Heart right ventricle (tissue), 16 donors: Measurements from ENCODE around the gene OSBPL8. TPM values are rescaled to one million over a fixed set of nuclear protein-coding genes. Genes with fewer than 3 reads are reported as not detected.

ENCODE experiments used
- ATAC-seq, 8 donors: fragments of 200-7000 bp; cut with Tn5 transposase; one replicate each; pipeline ENCODE4 v1.9.1; 2020; ENCODE audit warnings: mild to moderate bottlenecking in 8 of 8, moderate library complexity in 8 of 8, moderate number of reproducible peaks in 1 of 8
- DNase-seq, 2 donors: peaks; one replicate each; pipeline ENCODE4 v3.0.0-alpha.2; 2020
- H3K27ac ChIP-seq, 10 donors: fragments of 200-600 bp; sonication (generic) in 2 of 10; one replicate each; pipeline versions ENCODE4 v1.5.0 to v1.8.0; 2020 to 2022; ENCODE audit warnings: mild to moderate bottlenecking in 3 of 10
- H3K27me3 ChIP-seq, 7 donors: fragments of 200-600 bp; one replicate each; pipeline ENCODE4 v1.8.0; 2021 to 2022; ENCODE audit warnings: mild to moderate bottlenecking in 2 of 7
- H3K36me3 ChIP-seq, 9 donors: fragments of 200-600 bp; sonication (generic) in 1 of 9; one replicate each; pipeline versions ENCODE4 v1.5.0 to v1.8.0; 2020 to 2022; ENCODE audit warnings: mild to moderate bottlenecking in 2 of 9
- H3K4me1 ChIP-seq, 9 donors: fragments of 200-600 bp; sonication (generic) in 1 of 9; one replicate each; pipeline versions ENCODE4 v1.5.0 to v1.8.0; 2020 to 2022; ENCODE audit warnings: mild to moderate bottlenecking in 4 of 9
- H3K4me3 ChIP-seq, 10 donors: fragments of 200-600 bp; sonication (generic) in 2 of 10; one replicate each; pipeline versions ENCODE4 v1.5.0 to v1.8.0; 2020 to 2022; ENCODE audit warnings: mild to moderate bottlenecking in 7 of 10, moderate library complexity in 2 of 10
- H3K9me3 ChIP-seq, 11 donors: fragments of 200-600 bp in 10 of 11; sonication (generic) in 2 of 11; one replicate each; pipeline versions ENCODE4 v1.5.0 to v1.8.0; 2013 to 2022; ENCODE audit warnings: mild to moderate bottlenecking in 2 of 11, control low read depth in 1 of 11, moderate library complexity in 1 of 11
- WGBS, 2 donors: extraction: QIAGEN DNeasy Blood & Tissue Kit; methylation state at CpG; one replicate each; pipeline ENCODE4 v1.1.7; 2013; ENCODE audit warnings: inconsistent platforms in 1 of 2; 5-methylcytosine and 5-hydroxymethylcytosine counted together
- intact Hi-C, 10 donors: fragments of 100-400 bp; cut with DNase I; formaldehyde crosslinking; loops; one replicate each; pipeline versions ENCODE4 v1.11.1 to v1.14.2; 2022
- polyA plus RNA-seq, 2 donors: library from polyadenylated mRNA; stranded (reverse); fragments of 200-250 nt; gene quantifications; one replicate each; pipeline ENCODE4 v1.2.3, GENCODE V29; 2013
- total RNA-seq, 10 donors: library from RNA; stranded (reverse); fragmentation: NEBNext Ultra II Directional in 3 of 10; extraction: Animal tissue kit (Norgen Biotek cat#: 25700) in 3 of 10; gene quantifications; one replicate each; pipeline versions ENCODE4 v1.2.1 to v1.2.4, GENCODE V29; 2021 to 2023
- TF ChIP-seq, protein P1 (sequence below), 9 donors: fragments of 200-600 bp; sonication (generic) in 2 of 9; IDR thresholded peaks; one replicate each; pipeline versions ENCODE4 v1.5.0 to v1.8.0; 2021 to 2022; ENCODE audit warnings: antibody characterized with exemption in 9 of 9, mild to moderate bottlenecking in 5 of 9, moderate library complexity in 1 of 9
- donor health status: Arrhythmogenic right ventricular cardiomyopathy.
- donor health status: ischemic (EF 13 %, LVEDD 7.1; RV severe dilation, severe dysfunction).
- donor health status: healthy with polysubstance abuse.
- donor health status: DM: no; HTN: yes; CAD: no.
- donor health status: DM: no; HTN: no; CAD: no.
- donor health status: ischemic (EF 25% LVEDD 6.9; RV normal size, moderate dysfunction).
- donor health status: ischemic (EF 25% LVEDD 5.7; RV mildly dilated, moderate dysfunction).
- donor health status: healthy.
- donor health status: DM: yes; HTN: yes; CAD: no.
- donor health status: Ischemic cardiomyopathy.
- donor health status: ischemic (EF 35%, LVEDD 5.7; RV mildly dilated, moderate dysfunction).
- donor health status: nonischemic (EF 11% LVEDD 7.7; RV severe dilation, severe dysfunction).
- donor health status: DM: yes; HTN: yes; CAD: no.
- donor health status: PGD.
- donor health status: ischemic (EF 29% LVEDD 5.4; RV normal size, mild dysfunction).
- donor health status: nonischemic (EF 23%, LVEDD 6.1; RV moderate dilation, normal function).

Gene OSBPL8
- total and polyA plus RNA-seq, 12 donors = 5.6 to 50.0 (median 33.3) TPM

DNA sequence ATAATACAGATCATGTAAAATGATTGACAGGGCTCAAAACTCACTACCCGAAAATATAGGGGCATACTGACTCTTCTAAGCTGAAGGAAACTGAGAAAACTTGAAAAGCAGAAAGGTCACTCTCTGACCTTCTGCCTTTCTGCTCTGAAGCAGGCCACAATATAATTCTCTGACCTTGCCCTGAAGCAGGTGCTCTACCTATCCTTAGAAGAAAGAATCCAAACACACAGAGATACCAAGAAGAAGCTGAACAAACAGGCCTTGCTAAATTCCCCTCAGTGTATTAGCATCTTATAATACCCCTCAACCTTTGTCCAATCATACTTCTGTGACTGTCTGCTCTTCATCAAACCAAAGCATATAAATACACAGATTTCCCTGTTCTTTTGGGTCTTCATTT lies 150.5 kb downstream of the OSBPL8 start:
- intact Hi-C loops = no loop called here
- TF ChIP-seq, protein P1, sequence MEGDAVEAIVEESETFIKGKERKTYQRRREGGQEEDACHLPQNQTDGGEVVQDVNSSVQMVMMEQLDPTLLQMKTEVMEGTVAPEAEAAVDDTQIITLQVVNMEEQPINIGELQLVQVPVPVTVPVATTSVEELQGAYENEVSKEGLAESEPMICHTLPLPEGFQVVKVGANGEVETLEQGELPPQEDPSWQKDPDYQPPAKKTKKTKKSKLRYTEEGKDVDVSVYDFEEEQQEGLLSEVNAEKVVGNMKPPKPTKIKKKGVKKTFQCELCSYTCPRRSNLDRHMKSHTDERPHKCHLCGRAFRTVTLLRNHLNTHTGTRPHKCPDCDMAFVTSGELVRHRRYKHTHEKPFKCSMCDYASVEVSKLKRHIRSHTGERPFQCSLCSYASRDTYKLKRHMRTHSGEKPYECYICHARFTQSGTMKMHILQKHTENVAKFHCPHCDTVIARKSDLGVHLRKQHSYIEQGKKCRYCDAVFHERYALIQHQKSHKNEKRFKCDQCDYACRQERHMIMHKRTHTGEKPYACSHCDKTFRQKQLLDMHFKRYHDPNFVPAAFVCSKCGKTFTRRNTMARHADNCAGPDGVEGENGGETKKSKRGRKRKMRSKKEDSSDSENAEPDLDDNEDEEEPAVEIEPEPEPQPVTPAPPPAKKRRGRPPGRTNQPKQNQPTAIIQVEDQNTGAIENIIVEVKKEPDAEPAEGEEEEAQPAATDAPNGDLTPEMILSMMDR (IDR thresholded peaks at IDR 0.05) = no peak
- WGBS, 2 donors = 85 to 87% methylated on average over 1 of the region's 1 CpG
- DNase-seq = no peak
- no peaks in the 10 kb centered on the region for H3K27me3 ChIP-seq
- H3K4me1 ChIP-seq = peaks cover 0 to 5% (median 0%) of the 10 kb centered on the region in 9 donors
- peaks cover 0 to 10% (median 0%) of the 10 kb centered on the region in 9 donors for H3K36me3 ChIP-seq
- no peak overlapping the region for H3K27ac ChIP-seq
- no peak for ATAC-seq
- no peaks in the 10 kb centered on the region for H3K9me3 ChIP-seq
- H3K4me3 ChIP-seq = no peak overlapping the region

DNA sequence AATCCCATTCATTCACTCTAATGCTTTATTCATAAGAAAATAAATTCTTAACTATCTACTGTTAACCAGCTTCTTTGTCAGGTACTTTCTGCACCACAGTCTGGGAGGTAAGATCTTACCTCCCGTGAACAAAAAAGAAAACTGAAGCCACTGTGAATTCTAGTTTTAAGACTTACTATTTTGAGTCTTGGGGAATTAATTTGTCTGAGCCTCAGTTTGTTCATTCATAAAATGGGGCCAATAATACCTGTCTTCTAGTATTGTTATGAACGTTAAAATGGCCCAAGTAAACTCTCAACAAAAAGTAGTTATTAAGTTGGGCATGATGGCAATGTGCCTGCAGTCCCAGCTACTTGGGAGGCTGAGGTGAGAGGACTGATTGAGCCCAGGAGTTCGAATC lies 151.9 kb downstream of the OSBPL8 start:
- Histone ChIP-seq H3K9me3 (no peaks in the 10 kb centered on the region), H3K36me3 (peaks cover 0 to 10% (median 0%) of the 10 kb centered on the region in 9 donors), H3K27me3 (no peaks in the 10 kb centered on the region), H3K4me1 (peaks cover 0 to 5% (median 0%) of the 10 kb centered on the region in 9 donors), H3K27ac (no peak overlapping the region), H3K4me3 (no peak overlapping the region)
- ATAC-seq = no peak
- TF ChIP-seq, protein P1 (IDR thresholded peaks at IDR 0.05) = no peak
- no peak for DNase-seq
- intact Hi-C loops = no loop called here
- WGBS, 2 donors = 96 to 98% methylated on average over 3 of the region's 3 CpGs

DNA sequence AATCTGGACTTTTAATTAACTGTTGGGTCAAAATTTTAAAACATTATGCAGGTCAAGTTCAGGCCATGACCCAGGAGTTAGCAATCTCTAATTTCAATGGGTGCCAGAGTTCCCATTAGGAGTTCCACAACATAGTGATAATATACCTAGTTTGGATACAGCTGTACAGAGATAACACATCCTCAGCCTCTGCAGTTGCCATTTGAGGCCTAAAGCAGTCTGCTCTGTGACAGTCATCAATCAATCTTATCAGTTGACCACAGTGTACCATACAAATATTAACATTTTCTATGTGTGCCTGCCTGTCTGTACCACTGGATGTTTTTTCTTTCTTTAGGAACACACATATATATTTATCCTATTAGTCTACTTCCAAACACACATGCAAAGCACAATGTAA lies 157.3 kb downstream of the OSBPL8 start:
- Histone ChIP-seq H3K27me3 (no peaks in the 10 kb centered on the region), H3K4me1 (no peaks in the 10 kb centered on the region), H3K4me3 (no peak overlapping the region), H3K27ac (no peak overlapping the region), H3K9me3 (no peaks in the 10 kb centered on the region), H3K36me3 (peaks cover 0 to 58% (median 13%) of the 10 kb centered on the region in 9 donors)
- DNase-seq = no peak
- TF ChIP-seq, protein P1 (IDR thresholded peaks at IDR 0.05) = no peak
- ATAC-seq = no peak
- intact Hi-C loops = no loop called here

DNA sequence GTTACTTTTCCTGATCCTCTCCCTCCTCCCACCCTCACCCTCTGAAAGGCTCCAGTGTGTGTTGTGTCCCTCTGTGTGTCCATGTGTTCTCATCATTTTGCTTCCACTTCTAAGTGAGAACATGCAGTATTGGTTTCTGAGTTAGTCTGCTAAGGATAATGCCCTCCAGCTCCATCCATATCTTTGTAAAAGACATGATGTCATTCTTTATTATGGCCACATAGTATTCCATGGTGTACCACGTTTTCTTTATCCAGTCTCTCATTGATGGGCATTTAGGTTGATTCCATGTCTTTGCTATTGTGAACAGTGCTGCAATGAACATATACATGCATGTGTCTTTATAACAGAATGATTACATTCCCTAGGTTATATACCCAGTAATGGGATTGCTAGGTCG lies 159.4 kb downstream of the OSBPL8 start:
- ATAC-seq (no peak), DNase-seq (no peak)
- TF ChIP-seq, protein P1 (IDR thresholded peaks at IDR 0.05) = no peak
- no peaks in the 10 kb centered on the region for H3K27me3 ChIP-seq
- no peak overlapping the region for H3K27ac ChIP-seq
- H3K36me3 ChIP-seq = peaks cover 0 to 71% (median 13%) of the 10 kb centered on the region in 9 donors
- intact Hi-C loops = no loop called here
- no peak overlapping the region for H3K4me3 ChIP-seq
- no peaks in the 10 kb centered on the region for H3K9me3 ChIP-seq
- H3K4me1 ChIP-seq = no peaks in the 10 kb centered on the region
- WGBS, 2 donors = 91 to 92% methylated on average over 2 of the region's 2 CpGs
